HepG2 (cell line): ENCODE data around the gene SMDT1. TPM values are rescaled to one million over a fixed set of nuclear protein-coding genes. Genes with fewer than 3 reads are reported as not detected.

Experiments used
- ATAC-seq: fragments of 200-7000 bp; cut with Tn5 transposase; 3 replicates; pipeline ENCODE4 v1.9.1; 2020; ENCODE audit warnings: mild to moderate bottlenecking, moderate library complexity
- BruUV-seq: library from RNA; stranded (reverse); fragments of 400-500 nt; replicated peaks from 2 replicates; lab custom pipeline; 2021; lab: Mats Ljungman, UMichigan
- CTCF ChIA-PET: fragments of 300-600 bp; formaldehyde crosslinking; extraction: SDS; loops from one replicate; lab custom pipeline; 2021; ENCODE audit warnings: low total read pairs, inconsistent platforms, low intra/inter-chr PET ratio; lab: Yijun Ruan, JAX
- POLR2A ChIA-PET: fragments of 350-600 bp; sonication (Branson Sonifier 250); formaldehyde crosslinking; loops from one replicate; lab custom pipeline; 2020; ENCODE audit warnings: antibody characterized with exemption, inconsistent platforms; lab: Yijun Ruan, JAX
- DNase-seq: peaks from one replicate; pipeline ENCODE4 v3.0.0-alpha.2; 2015; ENCODE audit warnings: low spot score
- FAIRE-seq: peaks from 3 replicates; lab custom pipeline; 2011; peaks lifted over from hg19 to GRCh38; lab: Jason Lieb, UNC
- H2AFZ ChIP-seq: one replicate; pipeline ENCODE4 v1.6.1; 2011; ENCODE audit warnings: low read length, inconsistent platforms
- H3K27ac ChIP-seq: fragments of 300-600 bp; 3 replicates; pipeline ENCODE4 v1.8.0; 2011; ENCODE audit warnings: mixed run types, mild to moderate bottlenecking, mixed read lengths, low read length, inconsistent platforms; ENCODE audit not compliant: insufficient read depth; ENCODE audit errors: extremely low read length
- H3K27me3 ChIP-seq, 2 experiments: fragments of 200-600 bp in 1 of 2; 2 replicates in 1 of 2; 3 replicates in 1 of 2; pipeline versions ENCODE4 v1.6.0 to v1.8.0; 2011; ENCODE audit warnings: low read length in 2 of 2, mild to moderate bottlenecking in 2 of 2, moderate library complexity in 2 of 2, inconsistent platforms in 1 of 2; ENCODE audit not compliant: insufficient read depth in 2 of 2, control insufficient read depth in 1 of 2
- H3K36me3 ChIP-seq, 2 experiments: fragments of 200-600 bp in 1 of 2; replicated peaks in 1 of 2; 2 replicates in 1 of 2; 3 replicates in 1 of 2; pipeline versions ENCODE4 v1.5.1 to v1.8.0; 2011; ENCODE audit warnings: low read length in 2 of 2, inconsistent platforms in 1 of 2; ENCODE audit not compliant: insufficient read depth in 2 of 2, control insufficient read depth in 1 of 2
- H3K4me1 ChIP-seq: 2 replicates; pipeline ENCODE4 v1.5.1; 2012; ENCODE audit warnings: low read length, inconsistent platforms; ENCODE audit not compliant: insufficient read depth
- H3K4me2 ChIP-seq: 2 replicates; pipeline ENCODE4 v1.6.0; 2011; ENCODE audit warnings: low read depth, low read length, inconsistent platforms
- H3K4me3 ChIP-seq, 3 experiments: fragments of 200-600 bp in 1 of 3; sonication (generic), shearing (Covaris generic) in 1 of 3; replicated peaks in 1 of 3; 2 replicates each; pipeline ENCODE4 v1.5.1; 2011 to 2016; ENCODE audit warnings: low read length in 3 of 3, inconsistent platforms in 2 of 3, low read depth in 2 of 3, mild to moderate bottlenecking in 2 of 3, control low read depth in 1 of 3, mixed read lengths in 1 of 3; ENCODE audit not compliant: insufficient read depth in 1 of 3
- H3K79me2 ChIP-seq: one replicate; pipeline ENCODE4 v1.6.1; 2011; ENCODE audit warnings: low read length, inconsistent platforms; ENCODE audit not compliant: insufficient read depth
- H3K9ac ChIP-seq: 2 replicates; pipeline ENCODE4 v1.6.0; 2011; ENCODE audit warnings: mild to moderate bottlenecking, low read depth, low read length, inconsistent platforms; ENCODE audit not compliant: insufficient read depth
- H3K9me3 ChIP-seq: 2 replicates; pipeline ENCODE4 v1.5.1; 2012; ENCODE audit warnings: mild to moderate bottlenecking, low read length
- H4K20me1 ChIP-seq: 2 replicates; pipeline ENCODE4 v1.6.0; 2011; ENCODE audit warnings: inconsistent platforms, mild to moderate bottlenecking, low read length, moderate library complexity; ENCODE audit not compliant: insufficient read depth
- EZH2 ChIP-seq: conservative IDR thresholded peaks from 2 replicates; pipeline ENCODE4 v1.6.1; 2012; ENCODE audit warnings: mild to moderate bottlenecking, low read depth, low read length, moderate library complexity
- FOXA1 ChIP-seq, 2 experiments: fragments of 450-650 bp in 1 of 2; sonication (generic) in 1 of 2; formaldehyde crosslinking in 1 of 2; IDR thresholded peaks; 2 replicates each; pipeline versions ENCODE4 v1.4.0 to v1.6.1; 2016 to 2020; ENCODE audit warnings: missing genetic modification reagents in 1 of 2
- HMG20B ChIP-seq: conservative IDR thresholded peaks from 2 replicates; pipeline ENCODE4 v1.6.1; 2016; ENCODE audit warnings: missing genetic modification reagents, missing compliant biosample characterization
- in situ Hi-C: cut with HindIII; loops from 2 replicates; pipeline ENCODE4 v1.10.0; 2017; ENCODE audit warnings: low pct_unique_long_range_greater_than_20kb; ENCODE audit not compliant: extremely low pct_ligation_motif_present
- intact Hi-C: fragments of 100-400 bp; cut with micrococcal nuclease; formaldehyde crosslinking; loops from one replicate; pipeline ENCODE4 v1.10.0; 2022; ENCODE audit not compliant: unreplicated experiment
- polyA plus RNA-seq, 8 experiments: library from polyadenylated mRNA; depleted of rRNA in 3 of 8; stranded (reverse) in 7 of 8; unstranded in 1 of 8; fragments of >200 nt; fragmentation: Illumina TruSeq in 4 of 8; extraction: Trizol in 4 of 8; gene quantifications; 2 replicates each; pipeline versions ENCODE4 v1.2.1 to v1.2.3, GENCODE V29; 2011 to 2016; ENCODE audit warnings: low read depth in 4 of 8, missing spikeins in 1 of 8, mixed read lengths in 1 of 8; ENCODE audit not compliant: insufficient read depth in 1 of 8
- total RNA-seq, 5 experiments: library from RNA; depleted of rRNA; stranded (reverse); fragments of >200 nt; fragmentation: Illumina TruSeq; extraction: Trizol; gene quantifications; 2 replicates each; pipeline ENCODE4 v1.2.3, GENCODE V29; 2016; ENCODE audit warnings: low read depth in 1 of 5
- TF ChIP-seq, protein P1 (sequence below): sonication (generic); formaldehyde crosslinking; IDR thresholded peaks from 2 replicates; pipeline ENCODE4 v1.9.0; 2021; ENCODE audit warnings: missing genetic modification reagents, borderline replicate concordance
- TF ChIP-seq, protein P2 (sequence below): sonication (generic); formaldehyde crosslinking; IDR thresholded peaks from 2 replicates; pipeline ENCODE4 v1.8.1; 2023; ENCODE audit warnings: mild to moderate bottlenecking, moderate library complexity, missing genetic modification reagents
- TF ChIP-seq, protein P3 (sequence below): sonication (generic); formaldehyde crosslinking; IDR thresholded peaks from 2 replicates; pipeline ENCODE4 v1.8.0; 2022; ENCODE audit warnings: missing genetic modification reagents, mild to moderate bottlenecking, moderate library complexity, borderline replicate concordance

SMDT1 gene
- total and polyA plus RNA-seq, 2 of the 13 experiments (the other 11 are each of a cell fraction or from before 2014, with no cell fraction given), result 8.3 to 26.6 TPM

DNA sequence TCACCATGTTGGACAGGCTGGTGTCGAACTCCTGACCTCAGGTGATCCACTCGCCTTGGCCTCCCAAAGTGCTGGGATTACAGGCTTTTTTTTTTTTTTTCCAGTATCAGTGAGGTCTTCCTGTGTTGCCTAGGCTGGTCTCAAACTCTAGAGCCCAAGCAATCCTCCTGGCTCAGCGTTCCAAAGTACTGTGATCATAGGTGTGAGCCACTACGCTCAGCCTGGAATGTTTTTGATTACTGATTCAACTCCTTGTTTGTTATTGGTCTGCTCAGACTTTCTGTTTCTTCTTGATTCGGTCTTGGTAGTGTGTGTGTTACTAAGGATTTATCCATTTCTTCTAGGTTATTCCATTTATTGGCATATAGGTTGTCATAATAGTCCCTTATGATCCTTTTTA, 40.2 kb upstream of the SMDT1 start (continued):
- TF ChIP-seq, protein P1, sequence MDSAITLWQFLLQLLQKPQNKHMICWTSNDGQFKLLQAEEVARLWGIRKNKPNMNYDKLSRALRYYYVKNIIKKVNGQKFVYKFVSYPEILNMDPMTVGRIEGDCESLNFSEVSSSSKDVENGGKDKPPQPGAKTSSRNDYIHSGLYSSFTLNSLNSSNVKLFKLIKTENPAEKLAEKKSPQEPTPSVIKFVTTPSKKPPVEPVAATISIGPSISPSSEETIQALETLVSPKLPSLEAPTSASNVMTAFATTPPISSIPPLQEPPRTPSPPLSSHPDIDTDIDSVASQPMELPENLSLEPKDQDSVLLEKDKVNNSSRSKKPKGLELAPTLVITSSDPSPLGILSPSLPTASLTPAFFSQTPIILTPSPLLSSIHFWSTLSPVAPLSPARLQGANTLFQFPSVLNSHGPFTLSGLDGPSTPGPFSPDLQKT, result no peak

DNA sequence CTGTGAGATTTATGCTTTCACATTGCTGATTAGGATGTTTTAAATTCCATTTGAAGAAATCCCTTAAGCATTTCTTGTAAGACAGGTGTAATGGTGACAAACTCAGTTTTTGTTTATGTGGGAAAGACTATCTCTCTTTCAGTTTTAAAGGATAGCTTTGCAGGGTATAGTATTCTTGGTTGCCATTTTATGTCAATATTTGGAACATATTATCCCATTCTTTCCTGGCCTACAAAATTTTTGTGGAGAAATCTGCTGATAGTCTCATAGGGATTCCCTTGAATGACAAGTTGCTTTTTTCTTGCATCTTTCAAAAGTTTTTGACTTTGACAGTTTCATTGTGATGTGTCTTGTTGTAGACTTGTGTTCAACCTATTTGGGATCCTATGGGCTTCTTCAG, 37.7 kb upstream of the SMDT1 start:
- no peak for FAIRE-seq
- Histone ChIP-seq H3K27ac (no peak overlapping the region), H3K4me1 (no peaks in the 10 kb centered on the region), H3K4me2 (no peak overlapping the region), H3K79me2 (no peaks in the 10 kb centered on the region), H3K9me3 (peaks cover 12% of the 10 kb centered on the region), H2AFZ (no peak overlapping the region), H4K20me1 (no peaks in the 10 kb centered on the region), H3K4me3 (no peak overlapping the region), H3K36me3 (no peaks in the 10 kb centered on the region), H3K9ac (no peak overlapping the region), H3K27me3 (no peaks in the 10 kb centered on the region)
- DNase-seq, result no peak
- in situ Hi-C loops, result no loop called here
- no peak for TF ChIP-seq EZH2
- TF ChIP-seq, protein P2, sequence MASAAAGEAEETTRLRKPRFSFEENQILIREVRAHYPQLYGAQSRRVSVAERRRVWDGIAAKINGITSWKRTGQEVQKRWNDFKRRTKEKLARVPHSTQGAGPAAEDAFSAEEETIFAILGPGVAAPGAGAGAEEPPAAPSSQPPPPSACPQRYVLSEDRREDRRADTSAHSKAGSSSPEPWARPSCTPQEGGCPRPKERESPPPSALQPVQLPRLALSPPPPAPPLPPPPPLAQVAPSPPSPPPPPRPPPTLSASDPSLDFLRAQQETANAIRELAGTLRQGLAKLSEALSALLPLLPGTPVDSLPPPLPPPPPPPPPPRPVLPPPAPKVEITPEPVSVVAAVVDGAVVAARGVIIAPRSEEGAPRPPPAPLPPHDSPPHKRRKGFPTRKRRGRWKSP (CRISPR knock-in tag), result no peak
- TF ChIP-seq, protein P3, sequence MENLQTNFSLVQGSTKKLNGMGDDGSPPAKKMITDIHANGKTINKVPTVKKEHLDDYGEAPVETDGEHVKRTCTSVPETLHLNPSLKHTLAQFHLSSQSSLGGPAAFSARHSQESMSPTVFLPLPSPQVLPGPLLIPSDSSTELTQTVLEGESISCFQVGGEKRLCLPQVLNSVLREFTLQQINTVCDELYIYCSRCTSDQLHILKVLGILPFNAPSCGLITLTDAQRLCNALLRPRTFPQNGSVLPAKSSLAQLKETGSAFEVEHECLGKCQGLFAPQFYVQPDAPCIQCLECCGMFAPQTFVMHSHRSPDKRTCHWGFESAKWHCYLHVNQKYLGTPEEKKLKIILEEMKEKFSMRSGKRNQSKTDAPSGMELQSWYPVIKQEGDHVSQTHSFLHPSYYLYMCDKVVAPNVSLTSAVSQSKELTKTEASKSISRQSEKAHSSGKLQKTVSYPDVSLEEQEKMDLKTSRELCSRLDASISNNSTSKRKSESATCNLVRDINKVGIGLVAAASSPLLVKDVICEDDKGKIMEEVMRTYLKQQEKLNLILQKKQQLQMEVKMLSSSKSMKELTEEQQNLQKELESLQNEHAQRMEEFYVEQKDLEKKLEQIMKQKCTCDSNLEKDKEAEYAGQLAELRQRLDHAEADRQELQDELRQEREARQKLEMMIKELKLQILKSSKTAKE (CRISPR knock-in tag), result no peak
- no peak for TF ChIP-seq FOXA1 (IDR thresholded peaks at IDR 0.05)
- no peak for TF ChIP-seq FOXA1 (CRISPR knock-in tag; IDR thresholded peaks at IDR 0.05)
- TF ChIP-seq HMG20B (CRISPR knock-in tag), result no peak
- ATAC-seq, result no peak
- intact Hi-C loops, result no loop called here
- ChIA-PET POLR2A (no interaction called here), CTCF (no interaction called here)
- no TSS peak for BruUV-seq
